Measurements from ENCODE around the gene ORMDL2.
"Not testable (repeated sequence)": the region's sequence is repeated elsewhere in the genome, so short reads cannot be mapped to it uniquely, and the experiment has no call there.

Gene ORMDL2

DNA sequence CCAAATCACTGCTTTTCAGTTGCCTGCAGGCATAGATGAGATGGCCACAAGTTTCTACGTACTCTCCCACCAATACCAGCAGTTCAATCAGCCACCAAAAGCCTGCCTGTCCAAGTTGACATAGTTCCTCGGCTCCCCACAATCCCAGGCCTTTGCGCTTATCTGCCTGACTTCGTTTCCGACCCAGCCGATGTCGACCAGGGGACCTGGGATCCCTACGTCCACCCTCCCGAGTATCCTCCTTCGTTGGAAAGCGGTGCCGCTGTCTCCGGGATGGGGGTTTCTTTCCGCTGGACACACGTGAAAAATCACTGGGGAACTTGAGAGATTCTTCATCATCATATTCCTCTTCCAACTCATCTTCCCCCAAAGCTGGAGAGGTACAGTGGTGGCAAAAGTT is 10.0 kb downstream of the ORMDL2 start:
- Histone ChIP-seq H3K4me1 (ENCODE audit: control insufficient read depth, insufficient read depth, low read length) (peaks cover 17% of the 10 kb centered on the region), H3K4me3 (ENCODE audit: low read depth, low read length) (no peak overlapping the region), H3K27me3 (ENCODE audit: control insufficient read depth, insufficient read depth, low read length) (no peaks in the 10 kb centered on the region), H3K27ac (ENCODE audit: low read depth, low read length) (no peak overlapping the region), H3K9ac (ENCODE audit: low read depth, low read length) (no peak overlapping the region), H3K9me3 (ENCODE audit: control insufficient read depth, insufficient read depth, low read length) (no peaks in the 10 kb centered on the region), H3K36me3 (ENCODE audit: control insufficient read depth, insufficient read depth, low read length) (peaks cover 7% of the 10 kb centered on the region)

DNA sequence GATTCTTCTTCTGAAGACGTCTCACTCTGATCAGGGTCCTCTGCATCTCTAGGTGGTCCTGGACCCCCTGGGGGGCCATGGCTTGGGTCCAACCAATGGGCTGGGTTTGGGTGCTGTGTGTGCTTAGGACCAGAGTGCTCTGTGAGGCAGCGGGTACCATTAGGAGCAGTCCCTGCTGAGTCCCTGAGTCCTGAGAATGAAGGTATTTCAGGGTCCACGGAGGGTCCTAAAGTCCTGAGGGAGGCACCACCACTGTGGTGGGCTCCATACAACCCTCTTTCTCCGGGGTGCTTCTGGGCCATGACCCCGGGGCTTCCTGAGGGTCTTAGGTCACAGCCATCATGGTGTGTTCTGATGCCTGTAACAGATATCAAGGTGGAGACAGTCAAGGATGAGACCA is 10.5 kb downstream of the ORMDL2 start:
- no peak overlapping the region for H3K9ac ChIP-seq (ENCODE audit: low read depth, low read length)
- H3K4me3 ChIP-seq (ENCODE audit: low read depth, low read length): peak overlapping the region; percentile 83
- H3K27me3 ChIP-seq (ENCODE audit: control insufficient read depth, insufficient read depth, low read length): no peaks in the 10 kb centered on the region
- no peaks in the 10 kb centered on the region for H3K9me3 ChIP-seq (ENCODE audit: control insufficient read depth, insufficient read depth, low read length)
- H3K36me3 ChIP-seq (ENCODE audit: control insufficient read depth, insufficient read depth, low read length): peaks cover 2% of the 10 kb centered on the region
- peaks cover 17% of the 10 kb centered on the region for H3K4me1 ChIP-seq (ENCODE audit: control insufficient read depth, insufficient read depth, low read length)
- peak overlapping the region; percentile 97 for H3K27ac ChIP-seq (ENCODE audit: low read depth, low read length)

DNA sequence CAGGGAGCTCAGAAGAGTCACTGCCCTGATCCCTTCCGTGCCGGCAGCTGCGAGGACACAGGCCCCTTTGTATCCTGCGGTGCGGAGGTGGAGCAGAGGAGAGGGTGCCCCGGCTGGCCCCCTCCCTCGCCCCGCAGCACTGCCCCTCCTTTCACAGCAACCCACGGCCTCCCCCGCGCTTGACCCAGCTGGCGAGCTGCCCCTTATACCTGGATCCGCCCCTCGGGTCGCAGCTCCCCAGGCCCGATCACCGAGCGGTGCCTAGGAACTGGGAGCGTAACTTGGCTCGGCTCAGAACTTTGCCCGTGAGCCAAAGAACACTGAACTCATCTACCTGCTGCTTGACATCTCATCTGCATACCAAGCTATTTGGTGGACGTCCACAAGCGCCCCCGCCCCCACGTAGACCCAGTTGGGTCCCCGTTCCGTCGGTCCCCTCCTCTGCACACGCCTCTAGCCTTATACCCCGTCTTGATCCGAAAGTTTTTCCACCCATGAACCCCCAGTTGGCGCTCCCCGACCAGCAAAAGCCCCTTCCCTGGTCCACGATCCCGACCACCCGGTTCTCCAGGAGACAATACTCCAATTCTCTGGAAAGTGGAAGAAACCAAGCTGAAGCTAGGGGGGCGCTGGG is 12.2 kb downstream of the ORMDL2 start:
- Histone ChIP-seq H3K9ac (ENCODE audit: low read depth, low read length) (peak overlapping the region; percentile 87), H3K27ac (ENCODE audit: low read depth, low read length) (peak overlapping the region; percentile 97), H3K27me3 (ENCODE audit: control insufficient read depth, insufficient read depth, low read length) (no peaks in the 10 kb centered on the region), H3K36me3 (ENCODE audit: control insufficient read depth, insufficient read depth, low read length) (no peaks in the 10 kb centered on the region; the same call in 1 of the 2 replicates), H3K4me1 (ENCODE audit: control insufficient read depth, insufficient read depth, low read length) (peaks cover 17% of the 10 kb centered on the region), H3K4me3 (ENCODE audit: low read depth, low read length) (peak overlapping the region; percentile 83), H3K9me3 (ENCODE audit: control insufficient read depth, insufficient read depth, low read length) (no peaks in the 10 kb centered on the region)

DNA sequence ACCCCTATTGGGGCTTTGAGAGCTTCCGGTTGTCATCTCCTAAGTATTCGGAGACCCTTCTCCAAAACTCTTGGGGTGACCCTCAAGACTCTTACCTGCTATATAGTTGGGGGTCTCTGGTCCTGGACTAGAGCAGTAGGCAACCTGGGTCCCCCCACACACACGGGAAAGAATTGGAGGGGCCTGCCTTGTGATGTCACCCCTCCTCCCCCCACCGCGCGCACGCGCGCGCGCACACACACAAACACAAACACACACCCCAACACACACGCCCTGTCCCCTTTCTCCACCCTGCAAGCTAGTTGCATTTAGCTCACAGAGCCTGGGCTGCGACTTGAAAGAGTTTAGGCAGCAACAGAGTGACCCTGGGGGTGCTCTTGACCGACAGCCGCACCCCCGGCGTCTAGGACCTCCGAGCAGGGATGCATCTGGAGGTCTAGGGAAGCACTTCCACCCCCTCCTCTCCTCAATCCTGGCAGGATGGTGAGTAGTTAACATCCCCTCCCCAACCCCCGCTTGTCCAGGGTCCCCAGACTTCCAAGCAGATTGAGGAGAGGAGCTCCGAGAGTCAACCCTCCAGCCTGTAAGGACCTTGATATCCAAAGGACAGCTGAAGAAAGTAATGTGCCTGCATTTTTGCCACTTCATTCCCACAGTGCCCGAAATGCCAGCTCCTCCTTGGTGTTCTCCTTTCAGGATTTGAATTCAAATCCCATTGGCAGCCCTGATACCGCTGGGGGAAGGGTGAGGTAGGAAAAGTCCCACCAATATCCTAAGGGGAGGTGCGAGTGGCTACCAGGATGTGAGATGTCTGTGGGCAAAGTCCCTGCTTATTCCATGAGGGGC is 13.0 kb downstream of the ORMDL2 start:
- Histone ChIP-seq H3K27me3 (ENCODE audit: control insufficient read depth, insufficient read depth, low read length) (no peaks in the 10 kb centered on the region), H3K36me3 (ENCODE audit: control insufficient read depth, insufficient read depth, low read length) (no peaks in the 10 kb centered on the region; the same call in 1 of the 2 replicates), H3K9me3 (ENCODE audit: control insufficient read depth, insufficient read depth, low read length) (no peaks in the 10 kb centered on the region), H3K4me1 (ENCODE audit: control insufficient read depth, insufficient read depth, low read length) (peaks cover 17% of the 10 kb centered on the region), H3K9ac (ENCODE audit: low read depth, low read length) (peak overlapping the region; percentile 87), H3K27ac (ENCODE audit: low read depth, low read length) (peak overlapping the region; percentile 97), H3K4me3 (ENCODE audit: low read depth, low read length) (peak overlapping the region; percentile 83)

DNA sequence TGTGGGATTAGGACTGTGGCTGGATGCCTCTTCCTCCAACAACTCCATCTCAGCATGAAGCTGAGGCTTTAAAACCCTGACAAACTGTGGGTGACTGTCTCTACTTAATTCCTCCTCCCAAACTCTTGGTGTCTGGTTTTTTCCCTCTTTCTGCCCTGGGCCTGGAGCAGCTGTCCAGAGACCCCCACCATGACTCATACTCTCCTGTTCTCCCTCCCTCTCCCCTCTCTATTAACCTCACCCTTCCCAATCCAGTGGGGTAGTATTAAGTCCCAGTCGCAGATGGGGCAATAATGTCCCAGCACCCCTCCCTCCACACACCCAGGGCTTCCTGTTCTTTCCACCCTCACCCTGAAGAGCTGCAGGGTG is 13.6 kb downstream of the ORMDL2 start:
- Histone ChIP-seq H3K4me3 (ENCODE audit: low read depth, low read length) (peak overlapping the region; percentile 83), H3K4me1 (ENCODE audit: control insufficient read depth, insufficient read depth, low read length) (peaks cover 17% of the 10 kb centered on the region), H3K36me3 (ENCODE audit: control insufficient read depth, insufficient read depth, low read length) (no peaks in the 10 kb centered on the region; the same call in 1 of the 2 replicates), H3K27ac (ENCODE audit: low read depth, low read length) (peak overlapping the region; percentile 97), H3K9me3 (ENCODE audit: control insufficient read depth, insufficient read depth, low read length) (no peaks in the 10 kb centered on the region), H3K27me3 (ENCODE audit: control insufficient read depth, insufficient read depth, low read length) (no peaks in the 10 kb centered on the region), H3K9ac (ENCODE audit: low read depth, low read length) (peak overlapping the region; percentile 87; the same call in 1 of the 2 replicates)

DNA sequence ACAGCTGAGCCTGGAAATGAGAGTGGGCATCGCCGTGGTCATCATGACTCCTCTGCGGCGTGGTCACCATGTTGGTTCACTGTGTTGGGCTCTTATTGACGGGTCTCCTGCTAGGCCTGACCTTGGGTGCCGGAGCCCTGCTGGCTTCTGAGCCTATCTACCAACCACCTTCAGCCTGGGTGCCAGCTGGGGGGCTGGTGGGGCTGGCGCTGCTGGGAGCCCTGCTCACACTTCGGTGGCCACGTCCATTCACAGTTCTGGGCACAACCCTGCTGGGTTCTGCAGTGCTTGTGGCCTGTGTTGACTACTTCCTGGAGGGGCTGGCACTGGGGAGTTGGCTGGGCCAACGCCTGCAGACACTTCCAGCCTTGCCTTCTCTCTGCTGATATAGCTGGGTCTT is 15.2 kb downstream of the ORMDL2 start:
- no peak overlapping the region for H3K4me3 ChIP-seq (ENCODE audit: low read depth, low read length)
- H3K9me3 ChIP-seq (ENCODE audit: control insufficient read depth, insufficient read depth, low read length): no peaks in the 10 kb centered on the region
- H3K27ac ChIP-seq (ENCODE audit: low read depth, low read length): no peak overlapping the region
- no peaks in the 10 kb centered on the region; the same call in 1 of the 2 replicates for H3K36me3 ChIP-seq (ENCODE audit: control insufficient read depth, insufficient read depth, low read length)
- peaks cover 11% of the 10 kb centered on the region; the same call in 1 of the 2 replicates for H3K4me1 ChIP-seq (ENCODE audit: control insufficient read depth, insufficient read depth, low read length)
- H3K9ac ChIP-seq (ENCODE audit: low read depth, low read length): no peak overlapping the region
- no peaks in the 10 kb centered on the region for H3K27me3 ChIP-seq (ENCODE audit: control insufficient read depth, insufficient read depth, low read length)

DNA sequence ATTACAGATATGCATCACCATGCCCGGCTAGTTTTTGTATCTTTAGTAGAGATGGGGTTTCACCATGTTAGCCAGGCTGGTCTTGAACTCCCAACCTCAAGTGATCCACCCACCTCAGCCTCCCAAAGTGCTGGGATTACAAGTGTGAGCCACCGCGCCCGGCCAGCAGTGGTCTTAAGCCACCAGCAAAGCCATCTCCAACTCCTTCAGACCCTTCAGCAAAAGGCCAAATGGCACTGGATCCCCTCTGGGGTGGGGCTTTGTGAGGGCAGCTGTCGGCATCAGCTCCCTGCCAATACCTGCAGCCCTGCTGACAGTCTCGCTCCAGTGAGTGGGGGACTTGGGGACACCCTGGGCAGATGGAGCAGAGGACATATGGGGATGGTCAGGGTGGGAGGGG is 16.6 kb downstream of the ORMDL2 start:
- not testable (repeated sequence) for H3K9ac ChIP-seq (ENCODE audit: low read depth, low read length); H3K9me3 ChIP-seq (ENCODE audit: control insufficient read depth, insufficient read depth, low read length); H3K4me3 ChIP-seq (ENCODE audit: low read depth, low read length); H3K27me3 ChIP-seq (ENCODE audit: control insufficient read depth, insufficient read depth, low read length); H3K27ac ChIP-seq (ENCODE audit: low read depth, low read length); H3K36me3 ChIP-seq (ENCODE audit: control insufficient read depth, insufficient read depth, low read length)
- H3K4me1 ChIP-seq (ENCODE audit: control insufficient read depth, insufficient read depth, low read length): peaks cover 11% of the 10 kb centered on the region; the same call in 1 of the 2 replicates

DNA sequence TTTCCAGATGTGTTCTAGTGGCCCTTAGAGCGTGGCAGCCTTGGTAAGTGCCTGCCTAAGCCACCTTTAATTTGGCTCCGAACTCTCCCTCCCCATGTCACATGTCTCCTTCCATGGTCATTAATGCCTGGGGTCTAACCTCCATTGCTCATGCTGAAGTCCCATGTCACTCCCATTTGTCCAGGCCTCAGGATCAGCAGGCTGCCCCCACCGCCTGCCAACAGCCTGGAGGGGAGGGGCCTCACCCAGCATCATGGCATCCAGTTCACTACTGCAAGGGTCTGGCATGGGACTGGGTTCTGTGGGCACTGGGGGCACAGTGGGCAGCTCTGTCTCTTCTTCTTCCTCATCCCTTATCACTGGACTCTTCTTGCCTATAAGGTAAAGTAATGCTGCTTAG is 20.5 kb downstream of the ORMDL2 start:
- Histone ChIP-seq H3K9me3 (ENCODE audit: control insufficient read depth, insufficient read depth, low read length) (no peaks in the 10 kb centered on the region), H3K36me3 (ENCODE audit: control insufficient read depth, insufficient read depth, low read length) (no peaks in the 10 kb centered on the region), H3K27me3 (ENCODE audit: control insufficient read depth, insufficient read depth, low read length) (no peaks in the 10 kb centered on the region)

DNA sequence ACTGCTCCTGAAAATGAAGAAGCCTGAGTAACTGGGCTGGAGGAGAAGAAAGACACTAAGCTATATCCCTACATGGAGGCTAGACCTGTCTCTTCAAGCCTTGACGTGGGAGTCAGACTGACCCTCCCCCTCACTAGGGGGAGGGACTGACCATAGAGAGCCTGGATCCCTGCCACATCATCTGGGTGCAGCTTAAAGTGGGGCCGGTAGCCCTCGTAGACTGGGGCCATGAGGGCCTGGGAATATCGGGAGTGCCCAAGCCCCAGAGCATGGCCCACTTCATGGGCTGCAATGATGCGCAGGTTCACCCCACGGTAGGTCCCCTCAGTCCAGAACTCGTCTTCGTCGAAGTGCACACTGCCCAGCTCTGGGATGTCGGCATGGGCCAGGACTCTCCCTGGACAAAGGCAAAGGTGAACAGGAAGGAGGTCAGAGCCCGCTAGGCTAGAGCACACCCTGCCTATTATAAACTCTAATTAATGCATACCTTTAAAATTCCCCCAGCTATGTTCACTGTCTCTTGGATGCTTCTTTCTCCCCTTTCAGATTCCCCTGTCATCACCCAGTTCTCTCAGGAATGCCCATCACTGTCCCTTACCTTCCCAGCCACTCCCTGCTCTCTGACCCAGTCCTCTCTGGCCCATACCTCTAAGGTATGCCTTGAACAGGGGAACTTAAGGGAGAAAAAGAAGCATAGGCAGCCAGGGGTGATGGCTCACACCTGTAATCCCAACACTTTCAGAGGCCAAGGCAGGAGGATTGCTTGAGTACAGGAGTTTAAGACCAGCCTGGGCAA is 21.7 kb downstream of the ORMDL2 start:
- H3K9ac ChIP-seq (ENCODE audit: low read depth, low read length): no peak overlapping the region

More for the DNA sequence above, 20.5 kb downstream of the ORMDL2 start:
- H3K4me3 ChIP-seq (ENCODE audit: low read depth, low read length): no peak overlapping the region
- H3K4me1 ChIP-seq (ENCODE audit: control insufficient read depth, insufficient read depth, low read length): peaks cover 9% of the 10 kb centered on the region
- H3K9ac ChIP-seq (ENCODE audit: low read depth, low read length): no peak overlapping the region
- no peak overlapping the region for H3K27ac ChIP-seq (ENCODE audit: low read depth, low read length)

DNA sequence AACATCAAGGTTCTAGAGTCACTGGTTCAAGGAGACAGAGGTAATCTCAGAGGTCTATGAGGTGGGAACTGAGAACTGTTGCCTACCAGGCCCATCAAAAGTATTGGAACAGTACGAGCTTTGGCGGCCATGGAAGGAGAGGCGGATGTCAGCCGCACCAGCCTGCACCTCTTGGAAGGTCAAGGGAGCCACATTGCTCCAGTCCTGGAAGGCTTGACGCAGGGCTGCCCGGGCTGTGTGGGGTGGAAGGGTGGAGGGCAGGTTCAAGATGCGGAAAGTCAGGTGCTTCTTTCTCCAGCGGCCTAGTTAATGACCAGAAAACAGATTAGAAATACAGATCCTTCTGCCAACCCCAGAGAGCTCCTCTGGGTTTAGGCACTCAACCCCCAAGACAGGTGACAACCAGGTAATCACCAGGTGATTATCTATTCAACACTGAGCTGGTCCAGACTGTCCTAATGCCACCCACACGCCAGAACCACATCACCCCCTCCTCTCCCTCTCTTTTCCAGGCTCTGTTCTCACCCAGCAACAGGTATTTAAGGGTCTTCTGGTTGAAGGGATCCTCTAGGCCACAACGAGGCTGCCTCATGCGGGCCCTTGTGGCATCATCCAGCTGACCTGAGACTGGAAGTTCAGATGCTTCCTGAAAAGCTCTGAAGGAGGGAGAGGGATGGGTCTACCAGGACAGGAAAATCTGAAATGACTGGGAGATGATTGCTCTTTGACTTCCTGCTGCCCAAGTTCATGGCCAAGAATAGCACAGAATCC is 22.9 kb downstream of the ORMDL2 start:
- Histone ChIP-seq H3K9me3 (ENCODE audit: control insufficient read depth, insufficient read depth, low read length) (no peaks in the 10 kb centered on the region), H3K4me3 (ENCODE audit: low read depth, low read length) (no peak overlapping the region), H3K27ac (ENCODE audit: low read depth, low read length) (no peak overlapping the region), H3K36me3 (ENCODE audit: control insufficient read depth, insufficient read depth, low read length) (no peaks in the 10 kb centered on the region), H3K27me3 (ENCODE audit: control insufficient read depth, insufficient read depth, low read length) (no peaks in the 10 kb centered on the region), H3K4me1 (ENCODE audit: control insufficient read depth, insufficient read depth, low read length) (peaks cover 9% of the 10 kb centered on the region), H3K9ac (ENCODE audit: low read depth, low read length) (no peak overlapping the region)

More for the DNA sequence above, 21.7 kb downstream of the ORMDL2 start:
- no peak overlapping the region for H3K4me3 ChIP-seq (ENCODE audit: low read depth, low read length)
- no peak overlapping the region for H3K27ac ChIP-seq (ENCODE audit: low read depth, low read length)
- no peaks in the 10 kb centered on the region for H3K27me3 ChIP-seq (ENCODE audit: control insufficient read depth, insufficient read depth, low read length)
- no peaks in the 10 kb centered on the region for H3K36me3 ChIP-seq (ENCODE audit: control insufficient read depth, insufficient read depth, low read length)
- peaks cover 9% of the 10 kb centered on the region for H3K4me1 ChIP-seq (ENCODE audit: control insufficient read depth, insufficient read depth, low read length)
- H3K9me3 ChIP-seq (ENCODE audit: control insufficient read depth, insufficient read depth, low read length): no peaks in the 10 kb centered on the region

Measured in HUES48 (cell line).